HG03558 (cell line): ENCODE results near the gene CD7.

Experiments used
- ATAC-seq: cut with Tn5 transposase; IDR thresholded peaks from one replicate; pipeline ENCODE4 v1.9.1; 2021; ENCODE audit warnings: moderate number of reproducible peaks; ENCODE audit not compliant: unreplicated experiment; ENCODE audit errors: extremely low read depth

CD7 gene

GRCh38 chr17:82316651-82317393 lies 586 bp downstream of the CD7 start:
- ATAC-seq, result no peak

- ATAC-seq, result no peak
These were observed 1.6 kb downstream of the CD7 start for GRCh38 chr17:82315703-82316358.

- ATAC-seq, result no peak
These were observed 2.4 kb downstream of the CD7 start for GRCh38 chr17:82314727-82315605.

- ATAC-seq, result no peak
These were observed 3.2 kb downstream of the CD7 start for GRCh38 chr17:82314012-82314726.

GRCh38 chr17:82313195-82314011 lies 4.0 kb downstream of the CD7 start:
- ATAC-seq, result no peak

- ATAC-seq, result no peak
These were observed 5.4 kb downstream of the CD7 start for GRCh38 chr17:82311971-82312370.

- ATAC-seq, result no peak
These were observed 6.5 kb downstream of the CD7 start for GRCh38 chr17:82310877-82311276.

- ATAC-seq, result no peak
These were observed 7.5 kb downstream of the CD7 start for GRCh38 chr17:82309656-82310570.

GRCh38 chr17:82305727-82306300 lies 11.6 kb downstream of the CD7 start:
- ATAC-seq, result no peak

- no peak for ATAC-seq
These were observed 12.3 kb downstream of the CD7 start for GRCh38 chr17:82304826-82305726.

- ATAC-seq, result no peak
These were observed 13.2 kb downstream of the CD7 start for GRCh38 chr17:82303944-82304808.

GRCh38 chr17:82302991-82303943 lies 14.1 kb downstream of the CD7 start:
- ATAC-seq, result no peak

GRCh38 chr17:82302568-82302963 lies 14.8 kb downstream of the CD7 start:
- ATAC-seq, result no peak

- no peak for ATAC-seq
These were observed 15.4 kb downstream of the CD7 start for GRCh38 chr17:82301916-82302567.
